Thoracic aorta (tissue), 2 donors: ENCODE results near the gene COQ10A. TPM values are rescaled to one million over a fixed set of nuclear protein-coding genes. Genes with fewer than 3 reads are reported as not detected.

ENCODE experiments used
- ATAC-seq: fragments of 150-250 bp; one replicate; pipeline ENCODE4 v1.8.0; 2017; ENCODE audit warnings: low read depth; ENCODE audit not compliant: insufficient number of reproducible peaks, low FRiP score
- DNase-seq: peaks from one replicate; pipeline ENCODE4 v3.0.0-alpha.2; 2020; ENCODE audit warnings: low spot score
- H3K27ac ChIP-seq, 2 donors: fragments of 200-600 bp; sonication (generic); 1 replicate in 1 of 2; 2 replicates in 1 of 2; pipeline ENCODE4 v1.5.1; 2016; ENCODE audit warnings: mild to moderate bottlenecking in 2 of 2, moderate library complexity in 2 of 2
- H3K27me3 ChIP-seq: fragments of 200-600 bp; sonication (generic); replicated peaks from 2 replicates; pipeline ENCODE4 v1.6.0; 2016; ENCODE audit warnings: mild to moderate bottlenecking; ENCODE audit not compliant: insufficient read depth
- H3K36me3 ChIP-seq: fragments of 200-600 bp; sonication (generic); one replicate; pipeline ENCODE4 v1.5.1; 2016
- H3K4me1 ChIP-seq, 2 donors: fragments of 200-600 bp; sonication (generic); 1 replicate in 1 of 2; 2 replicates in 1 of 2; pipeline versions ENCODE4 v1.5.1 to v1.6.0; 2016; ENCODE audit warnings: low read depth in 2 of 2, mild to moderate bottlenecking in 1 of 2; ENCODE audit not compliant: control insufficient read depth in 1 of 2
- H3K4me3 ChIP-seq: fragments of 200-600 bp; sonication (generic); 2 replicates; pipeline ENCODE4 v1.5.1; 2016; ENCODE audit warnings: mild to moderate bottlenecking
- H3K9me3 ChIP-seq: fragments of 200-600 bp; sonication (generic); 2 replicates; pipeline ENCODE4 v1.5.1; 2016
- total RNA-seq, 2 donors: library from RNA; depleted of rRNA; stranded (reverse); fragments of >200 nt; gene quantifications; one replicate each; pipeline versions ENCODE4 v1.1.0 to v1.2.3, GENCODE V29; 2016
- TF ChIP-seq, protein P1 (sequence below): fragments of 200-600 bp; sonication (generic); IDR thresholded peaks from one replicate; pipeline ENCODE4 v1.5.1; 2019; ENCODE audit warnings: antibody characterized with exemption

Gene COQ10A
- total RNA-seq, 2 donors from 2014 or later: 14.6 to 26.3 TPM

GRCh38 chr12:56243731-56244181 lies 23.0 kb upstream of the COQ10A start:
- no peak for DNase-seq
- ATAC-seq: no peak
- Histone ChIP-seq H3K27me3 (no peaks in the 10 kb centered on the region), H3K4me1 (no peaks in the 10 kb centered on the region), H3K9me3 (no peaks in the 10 kb centered on the region), H3K27ac (no peak overlapping the region), H3K36me3 (peaks cover 83% of the 10 kb centered on the region), H3K4me3 (no peak overlapping the region)
- TF ChIP-seq, protein P1, sequence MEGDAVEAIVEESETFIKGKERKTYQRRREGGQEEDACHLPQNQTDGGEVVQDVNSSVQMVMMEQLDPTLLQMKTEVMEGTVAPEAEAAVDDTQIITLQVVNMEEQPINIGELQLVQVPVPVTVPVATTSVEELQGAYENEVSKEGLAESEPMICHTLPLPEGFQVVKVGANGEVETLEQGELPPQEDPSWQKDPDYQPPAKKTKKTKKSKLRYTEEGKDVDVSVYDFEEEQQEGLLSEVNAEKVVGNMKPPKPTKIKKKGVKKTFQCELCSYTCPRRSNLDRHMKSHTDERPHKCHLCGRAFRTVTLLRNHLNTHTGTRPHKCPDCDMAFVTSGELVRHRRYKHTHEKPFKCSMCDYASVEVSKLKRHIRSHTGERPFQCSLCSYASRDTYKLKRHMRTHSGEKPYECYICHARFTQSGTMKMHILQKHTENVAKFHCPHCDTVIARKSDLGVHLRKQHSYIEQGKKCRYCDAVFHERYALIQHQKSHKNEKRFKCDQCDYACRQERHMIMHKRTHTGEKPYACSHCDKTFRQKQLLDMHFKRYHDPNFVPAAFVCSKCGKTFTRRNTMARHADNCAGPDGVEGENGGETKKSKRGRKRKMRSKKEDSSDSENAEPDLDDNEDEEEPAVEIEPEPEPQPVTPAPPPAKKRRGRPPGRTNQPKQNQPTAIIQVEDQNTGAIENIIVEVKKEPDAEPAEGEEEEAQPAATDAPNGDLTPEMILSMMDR: no peak

DNA sequence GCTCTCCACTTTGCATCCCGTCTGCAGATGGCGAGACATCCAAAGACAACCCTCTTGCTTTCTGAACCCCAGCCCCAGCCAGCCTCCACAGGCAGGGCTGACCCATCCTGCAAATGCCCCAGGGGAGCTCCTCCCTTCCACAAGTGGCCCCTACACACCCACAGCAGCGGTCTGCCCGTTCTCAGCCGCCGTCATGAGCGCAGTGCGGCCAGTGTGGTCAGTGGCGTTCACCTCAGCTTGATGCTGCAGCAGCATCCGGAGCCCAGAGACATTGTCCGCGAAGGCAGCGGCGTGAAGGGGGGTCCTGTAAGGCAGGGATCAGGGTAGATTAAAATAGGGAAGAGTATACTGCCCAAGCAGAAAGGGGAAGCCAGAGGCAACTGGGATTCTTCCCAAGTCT lies 22.2 kb upstream of the COQ10A start:
- H3K27me3 ChIP-seq: no peaks in the 10 kb centered on the region
- H3K9me3 ChIP-seq: no peaks in the 10 kb centered on the region
- peaks cover 82% of the 10 kb centered on the region for H3K36me3 ChIP-seq
- TF ChIP-seq, protein P1: no peak
- no peaks in the 10 kb centered on the region for H3K4me1 ChIP-seq
- no peak overlapping the region for H3K4me3 ChIP-seq
- DNase-seq (no peak), ATAC-seq (no peak)
- H3K27ac ChIP-seq: no peak overlapping the region

- no peaks in the 10 kb centered on the region for H3K9me3 ChIP-seq
- H3K4me3 ChIP-seq: no peak overlapping the region
- no peak for DNase-seq
- TF ChIP-seq, protein P1: no peak
- peaks cover 85% of the 10 kb centered on the region for H3K36me3 ChIP-seq
- no peak for ATAC-seq
- no peaks in the 10 kb centered on the region for H3K4me1 ChIP-seq
- no peaks in the 10 kb centered on the region for H3K27me3 ChIP-seq
- H3K27ac ChIP-seq: no peak overlapping the region
Measured at GRCh38 chr12:56247923-56248322, 18.8 kb upstream of the COQ10A start.

GRCh38 chr12:56248711-56249110 lies 18.0 kb upstream of the COQ10A start:
- Histone ChIP-seq H3K27ac (no peak overlapping the region), H3K4me3 (no peak overlapping the region), H3K36me3 (peaks cover 85% of the 10 kb centered on the region), H3K4me1 (no peaks in the 10 kb centered on the region), H3K27me3 (no peaks in the 10 kb centered on the region), H3K9me3 (no peaks in the 10 kb centered on the region)
- ATAC-seq (no peak), DNase-seq (no peak)
- TF ChIP-seq, protein P1: no peak

GRCh38 chr12:56252649-56253048 lies 14.1 kb upstream of the COQ10A start:
- no peak for ATAC-seq

More at GRCh38 chr12:56252649-56253048, 14.1 kb upstream of the COQ10A start:
- H3K4me3 ChIP-seq: no peak overlapping the region
- DNase-seq: no peak
- H3K27me3 ChIP-seq: no peaks in the 10 kb centered on the region
- peaks cover 68% of the 10 kb centered on the region for H3K36me3 ChIP-seq
- TF ChIP-seq, protein P1: no peak
- no peak overlapping the region for H3K27ac ChIP-seq
- H3K4me1 ChIP-seq: peaks cover 13 to 22% of the 10 kb centered on the region in 2 donors
- no peaks in the 10 kb centered on the region for H3K9me3 ChIP-seq
